Glutamatergic neuron (in vitro differentiated cells): ENCODE results near the gene HTR6. TPM values are rescaled to one million over a fixed set of nuclear protein-coding genes. Genes with fewer than 3 reads are reported as not detected.

Experiments used
- DNase-seq: peaks from one replicate; pipeline ENCODE4 v3.0.0; 2022
- H3K27ac Mint-ChIP-seq: one replicate; pipeline ENCODE4 v1.8.0; 2020; ENCODE audit warnings: mild to moderate bottlenecking, mixed read lengths, inconsistent platforms; ENCODE audit not compliant: unreplicated experiment
- H3K27me3 Mint-ChIP-seq: one replicate; pipeline ENCODE4 v1.8.0; 2020; ENCODE audit warnings: mild to moderate bottlenecking, moderate library complexity, mixed read lengths, inconsistent platforms; ENCODE audit not compliant: unreplicated experiment
- H3K36me3 Mint-ChIP-seq: one replicate; pipeline ENCODE4 v1.8.0; 2020; ENCODE audit warnings: mild to moderate bottlenecking, mixed read lengths, inconsistent platforms; ENCODE audit not compliant: unreplicated experiment
- H3K4me1 Mint-ChIP-seq: one replicate; pipeline ENCODE4 v1.8.0; 2020; ENCODE audit warnings: mild to moderate bottlenecking, low read depth, mixed read lengths, inconsistent platforms; ENCODE audit not compliant: unreplicated experiment
- H3K4me3 Mint-ChIP-seq: one replicate; pipeline ENCODE4 v1.8.0; 2020; ENCODE audit warnings: mild to moderate bottlenecking, mixed read lengths, inconsistent platforms; ENCODE audit not compliant: unreplicated experiment
- H3K9me3 Mint-ChIP-seq: one replicate; pipeline ENCODE4 v1.8.0; 2020; ENCODE audit warnings: mild to moderate bottlenecking, moderate library complexity, mixed read lengths, inconsistent platforms; ENCODE audit not compliant: unreplicated experiment
- CTCF ChIP-seq: fragments of 200-600 bp; sonication (generic); IDR thresholded peaks from one replicate; pipeline ENCODE4 v1.5.0; 2021; ENCODE audit not compliant: partially characterized antibody, unreplicated experiment
- total RNA-seq: library from RNA; stranded (reverse); fragmentation: NEBNext Ultra II Directional; extraction: Animal tissue kit (Norgen Biotek cat#: 25700); gene quantifications from one replicate; pipeline ENCODE4 v1.2.1, GENCODE V29; 2021; ENCODE audit not compliant: unreplicated experiment

Gene HTR6
- total RNA-seq, 1 donor from 2014 or later = not detected

- no peak overlapping the region for H3K27ac Mint-ChIP-seq
- peaks cover 7% of the 10 kb centered on the region for H3K4me1 Mint-ChIP-seq
- peaks cover 4% of the 10 kb centered on the region for H3K9me3 Mint-ChIP-seq
- peak; percentile 50 for DNase-seq
- peaks cover 5% of the 10 kb centered on the region for H3K27me3 Mint-ChIP-seq
- H3K4me3 Mint-ChIP-seq = no peak overlapping the region
- no peak for TF ChIP-seq CTCF
- H3K36me3 Mint-ChIP-seq = no peaks in the 10 kb centered on the region
These were observed 7.8 kb upstream of the HTR6 start for GRCh38 chr1:19656780-19657466.

- DNase-seq = no peak
- Mint-ChIP-seq H3K27ac (no peak overlapping the region), H3K36me3 (no peaks in the 10 kb centered on the region), H3K9me3 (peaks cover 4% of the 10 kb centered on the region), H3K4me1 (peaks cover 7% of the 10 kb centered on the region), H3K27me3 (peaks cover 5% of the 10 kb centered on the region), H3K4me3 (no peak overlapping the region)
- TF ChIP-seq CTCF = no peak
These were observed 7.2 kb upstream of the HTR6 start for GRCh38 chr1:19657511-19657910.

- no peak for TF ChIP-seq CTCF
- H3K27ac Mint-ChIP-seq = no peak overlapping the region
- H3K4me1 Mint-ChIP-seq = peaks cover 7% of the 10 kb centered on the region
- no peak for DNase-seq
- H3K36me3 Mint-ChIP-seq = no peaks in the 10 kb centered on the region
- peaks cover 5% of the 10 kb centered on the region for H3K27me3 Mint-ChIP-seq
- no peak overlapping the region for H3K4me3 Mint-ChIP-seq
- H3K9me3 Mint-ChIP-seq = peaks cover 4% of the 10 kb centered on the region
These were observed 6.5 kb upstream of the HTR6 start for GRCh38 chr1:19658186-19658585.

GRCh38 chr1:19661721-19662228 lies 2.9 kb upstream of the HTR6 start:
- DNase-seq = no peak
- peaks cover 2% of the 10 kb centered on the region for H3K36me3 Mint-ChIP-seq
- H3K27ac Mint-ChIP-seq = no peak overlapping the region
- peak; percentile 93 for TF ChIP-seq CTCF
- peaks cover 4% of the 10 kb centered on the region for H3K9me3 Mint-ChIP-seq
- H3K4me1 Mint-ChIP-seq = peaks cover 5% of the 10 kb centered on the region
- peaks cover 13% of the 10 kb centered on the region for H3K27me3 Mint-ChIP-seq
- no peak overlapping the region for H3K4me3 Mint-ChIP-seq

GRCh38 chr1:19662313-19662712 lies 2.4 kb upstream of the HTR6 start:
- H3K27ac Mint-ChIP-seq = no peak overlapping the region
- peaks cover 5% of the 10 kb centered on the region for H3K4me1 Mint-ChIP-seq
- H3K36me3 Mint-ChIP-seq = peaks cover 7% of the 10 kb centered on the region
- peaks cover 17% of the 10 kb centered on the region for H3K27me3 Mint-ChIP-seq
- H3K4me3 Mint-ChIP-seq = no peak overlapping the region
- peaks cover 6% of the 10 kb centered on the region for H3K9me3 Mint-ChIP-seq
- no peak for TF ChIP-seq CTCF
- no peak for DNase-seq
